ENCODE data around the gene RNF8.

RNF8 gene

GRCh38 chr6:37418722-37419121, 64.9 kb downstream of the RNF8 start:
- H3K27me3 ChIP-seq (ENCODE audit: insufficient read depth, low read depth, severe bottlenecking): no peaks in the 10 kb centered on the region
- no peak for DNase-seq

GRCh38 chr6:37426058-37426944, 72.5 kb downstream of the RNF8 start:
- no peak overlapping the region for H3K27ac ChIP-seq
- no peaks in the 10 kb centered on the region for H3K36me3 ChIP-seq
- DNase-seq: no peak
- no peaks in the 10 kb centered on the region for H3K9me3 ChIP-seq (ENCODE audit: severe bottlenecking)
- no peak for TF ChIP-seq CTCF (IDR thresholded peaks at IDR 0.05; ENCODE audit: low read depth, low read length)
- H3K27me3 ChIP-seq (ENCODE audit: insufficient read depth, low read depth, severe bottlenecking): no peaks in the 10 kb centered on the region
- H3K4me3 ChIP-seq (ENCODE audit: low read depth, low read length): no peak overlapping the region

More at GRCh38 chr6:37418722-37419121, 64.9 kb downstream of the RNF8 start:
- TF ChIP-seq CTCF (IDR thresholded peaks at IDR 0.05; ENCODE audit: low read depth, low read length): no peak
- Histone ChIP-seq H3K4me3 (ENCODE audit: low read depth, low read length) (no peak overlapping the region), H3K9me3 (ENCODE audit: severe bottlenecking) (no peaks in the 10 kb centered on the region), H3K27ac (no peak overlapping the region), H3K36me3 (no peaks in the 10 kb centered on the region)

- TF ChIP-seq CTCF (IDR thresholded peaks at IDR 0.05; ENCODE audit: low read depth, low read length): no peak
- no peak overlapping the region for H3K4me3 ChIP-seq (ENCODE audit: low read depth, low read length)
- DNase-seq: peak; percentile 43
- no peaks in the 10 kb centered on the region for H3K9me3 ChIP-seq (ENCODE audit: severe bottlenecking)
- H3K36me3 ChIP-seq: no peaks in the 10 kb centered on the region
- no peak overlapping the region for H3K27ac ChIP-seq
- no peaks in the 10 kb centered on the region for H3K27me3 ChIP-seq (ENCODE audit: insufficient read depth, low read depth, severe bottlenecking)
Measured at GRCh38 chr6:37426945-37427510, 73.2 kb downstream of the RNF8 start.

GRCh38 chr6:37429352-37429750, 75.6 kb downstream of the RNF8 start:
- TF ChIP-seq CTCF (IDR thresholded peaks at IDR 0.05; ENCODE audit: low read depth, low read length): no peak
- Histone ChIP-seq H3K36me3 (no peaks in the 10 kb centered on the region; the same call in 1 of the 2 replicates), H3K27ac (no peak overlapping the region), H3K9me3 (ENCODE audit: severe bottlenecking) (no peaks in the 10 kb centered on the region), H3K27me3 (ENCODE audit: insufficient read depth, low read depth, severe bottlenecking) (no peaks in the 10 kb centered on the region), H3K4me3 (ENCODE audit: low read depth, low read length) (no peak overlapping the region)
- DNase-seq: no peak

GRCh38 chr6:37432590-37432915, 78.8 kb downstream of the RNF8 start:
- Histone ChIP-seq H3K27me3 (ENCODE audit: insufficient read depth, low read depth, severe bottlenecking) (no peaks in the 10 kb centered on the region), H3K36me3 (peaks cover 17% of the 10 kb centered on the region), H3K9me3 (ENCODE audit: severe bottlenecking) (no peaks in the 10 kb centered on the region), H3K27ac (peak overlapping the region; percentile 74), H3K4me3 (ENCODE audit: low read depth, low read length) (peak overlapping the region; percentile 93)
- no peak for TF ChIP-seq CTCF (IDR thresholded peaks at IDR 0.05; ENCODE audit: low read depth, low read length)
- DNase-seq: no peak

All from WERI-Rb-1 (cell line).